H1 (cell line): ENCODE data around the gene ANXA9. TPM values are rescaled to one million over a fixed set of nuclear protein-coding genes. Genes with fewer than 3 reads are reported as not detected.

Experiments used
- CTCF ChIA-PET: fragments of 300-600 bp; sonication (Branson Sonifier 250); formaldehyde crosslinking; loops from one replicate; lab custom pipeline; 2021; ENCODE audit not compliant: partially characterized antibody; lab: Charles Lee
- POLR2A ChIA-PET: fragments of 300-600 bp; sonication (Branson Sonifier 250); formaldehyde crosslinking; loops from one replicate; lab custom pipeline; 2021; ENCODE audit warnings: inconsistent platforms; ENCODE audit not compliant: partially characterized antibody; lab: Charles Lee
- DNase-seq, 2 experiments: peaks; one replicate each; pipeline versions ENCODE4 v3.0.0 to v3.0.0-alpha.2; 2010 to 2022; ENCODE audit warnings: low spot score in 2 of 2, low read depth in 1 of 2, mixed read lengths in 1 of 2
- FAIRE-seq: peaks from 2 replicates; lab custom pipeline; 2011; peaks lifted over from hg19 to GRCh38; lab: Jason Lieb, UNC
- H2AFZ ChIP-seq: 2 replicates; pipeline ENCODE4 v1.8.1; 2012; ENCODE audit warnings: low read length, inconsistent platforms
- H2AK5ac ChIP-seq: 2 replicates; pipeline ENCODE4 v1.6.1; 2013; ENCODE audit warnings: low read depth, low read length
- H2BK120ac ChIP-seq: replicated peaks from 2 replicates; pipeline ENCODE3; 2013; ENCODE audit warnings: low read depth, low read length, inconsistent platforms
- H2BK12ac ChIP-seq: 2 replicates; pipeline ENCODE4 v1.6.1; 2013; ENCODE audit warnings: low read depth, low read length
- H2BK15ac ChIP-seq: 2 replicates; pipeline ENCODE4 v1.6.1; 2013; ENCODE audit warnings: low read length
- H2BK20ac ChIP-seq: 2 replicates; pipeline ENCODE4 v1.6.1; 2013; ENCODE audit warnings: low read length
- H2BK5ac ChIP-seq: 2 replicates; pipeline ENCODE4 v1.6.1; 2013; ENCODE audit warnings: low read depth, low read length
- H3K14ac ChIP-seq: 2 replicates; pipeline ENCODE4 v1.6.1; 2013; ENCODE audit warnings: inconsistent platforms; ENCODE audit not compliant: insufficient read length
- H3K18ac ChIP-seq: 2 replicates; pipeline ENCODE4 v1.6.1; 2013; ENCODE audit warnings: low read length; ENCODE audit errors: extremely low read depth
- H3K23ac ChIP-seq: 2 replicates; pipeline ENCODE4 v1.6.1; 2013; ENCODE audit warnings: inconsistent platforms; ENCODE audit not compliant: insufficient read length
- H3K23me2 ChIP-seq: 2 replicates; pipeline ENCODE4 v1.6.1; 2013; ENCODE audit warnings: low read depth, low read length
- H3K27ac ChIP-seq: 2 replicates; pipeline ENCODE4 v1.6.1; 2011; ENCODE audit warnings: low read depth, low read length, inconsistent platforms
- H3K27me3 ChIP-seq, 4 experiments: replicated peaks in 1 of 4; 1 replicate in 1 of 4; 2 replicates in 3 of 4; pipeline versions ENCODE4 v1.6.1 to v1.8.1; 2011 to 2013; ENCODE audit warnings: low read length in 3 of 4, mild to moderate bottlenecking in 3 of 4, inconsistent platforms in 2 of 4, mixed read lengths in 2 of 4, moderate library complexity in 1 of 4; ENCODE audit not compliant: control insufficient read depth in 3 of 4, insufficient read depth in 3 of 4; ENCODE audit errors: extremely low read depth in 1 of 4
- H3K36me3 ChIP-seq, 4 experiments: 2 replicates each; pipeline versions ENCODE4 v1.6.1 to v1.8.1; 2011 to 2013; ENCODE audit warnings: mild to moderate bottlenecking in 4 of 4, low read length in 3 of 4, moderate library complexity in 2 of 4, control low read depth in 1 of 4, inconsistent platforms in 1 of 4; ENCODE audit not compliant: insufficient read depth in 4 of 4, control insufficient read depth in 2 of 4
- H3K4ac ChIP-seq: replicated peaks from 2 replicates; pipeline ENCODE3; 2013; ENCODE audit warnings: low read length, low read depth, mixed read lengths, inconsistent platforms; ENCODE audit not compliant: insufficient read length
- H3K4me1 ChIP-seq, 4 experiments: replicated peaks in 1 of 4; 1 replicate in 1 of 4; 2 replicates in 3 of 4; pipeline versions ENCODE4 v1.6.1 to v1.8.1; 2011 to 2013; ENCODE audit warnings: low read length in 3 of 4, inconsistent platforms in 2 of 4, mixed read lengths in 1 of 4; ENCODE audit not compliant: insufficient read depth in 4 of 4, control insufficient read depth in 3 of 4
- H3K4me2 ChIP-seq, 2 experiments: 2 replicates each; pipeline versions ENCODE4 v1.6.1 to v1.8.1; 2011 to 2013; ENCODE audit warnings: low read depth in 2 of 2, low read length in 2 of 2, control low read depth in 1 of 2, inconsistent platforms in 1 of 2, mild to moderate bottlenecking in 1 of 2; ENCODE audit not compliant: insufficient read depth in 1 of 2
- H3K4me3 ChIP-seq, 4 experiments: fragments of 200-600, 300-600 bp in 1 of 4; sonication (generic), shearing (Covaris generic), sonication (Bioruptor Twin) in 1 of 4; 2 replicates each; pipeline versions ENCODE4 v1.5.1 to v1.8.1; 2011 to 2016; ENCODE audit warnings: low read length in 4 of 4, low read depth in 3 of 4, control low read depth in 2 of 4, inconsistent platforms in 2 of 4, mild to moderate bottlenecking in 2 of 4, mixed read lengths in 1 of 4, moderate library complexity in 1 of 4; ENCODE audit not compliant: insufficient read depth in 2 of 4; ENCODE audit errors: extremely low read depth in 1 of 4
- H3K56ac ChIP-seq: replicated peaks from 2 replicates; pipeline ENCODE3; 2013; ENCODE audit warnings: low read depth, mild to moderate bottlenecking, mixed read lengths, low read length, inconsistent platforms; ENCODE audit not compliant: insufficient read length
- H3K79me1 ChIP-seq: 2 replicates; pipeline ENCODE4 v1.6.1; 2013; ENCODE audit warnings: low read depth, low read length, control low read depth
- H3K79me2 ChIP-seq, 2 experiments: 2 replicates each; pipeline versions ENCODE4 v1.6.1 to v1.8.1; 2012 to 2013; ENCODE audit warnings: low read length in 2 of 2, mild to moderate bottlenecking in 2 of 2, inconsistent platforms in 1 of 2; ENCODE audit not compliant: insufficient read depth in 2 of 2, control insufficient read depth in 1 of 2
- H3K9ac ChIP-seq, 4 experiments: replicated peaks in 1 of 4; 1 replicate in 1 of 4; 2 replicates in 3 of 4; pipeline versions ENCODE4 v1.6.1 to v1.8.1; 2011 to 2013; ENCODE audit warnings: low read depth in 3 of 4, low read length in 3 of 4, control low read depth in 2 of 4, mild to moderate bottlenecking in 2 of 4, moderate library complexity in 2 of 4, inconsistent platforms in 1 of 4; ENCODE audit errors: extremely low read depth in 1 of 4
- H3K9me3 ChIP-seq, 2 experiments: 2 replicates each; pipeline versions ENCODE4 v1.6.1 to v1.8.1; 2012 to 2013; ENCODE audit warnings: mild to moderate bottlenecking in 2 of 2, moderate library complexity in 2 of 2, control low read depth in 1 of 2, inconsistent platforms in 1 of 2, low read depth in 1 of 2, low read length in 1 of 2, mixed read lengths in 1 of 2; ENCODE audit not compliant: insufficient read depth in 2 of 2
- H4K20me1 ChIP-seq, 2 experiments: replicated peaks in 1 of 2; 2 replicates each; pipeline versions ENCODE3 to v1.8.1; 2011 to 2013; ENCODE audit warnings: inconsistent platforms in 2 of 2, low read length in 2 of 2, mild to moderate bottlenecking in 1 of 2; ENCODE audit not compliant: insufficient read depth in 2 of 2, control insufficient read depth in 1 of 2
- H4K5ac ChIP-seq: 2 replicates; pipeline ENCODE4 v1.6.1; 2013; ENCODE audit warnings: low read length, low read depth, mixed read lengths, inconsistent platforms; ENCODE audit not compliant: insufficient read length
- H4K8ac ChIP-seq: 2 replicates; pipeline ENCODE4 v1.8.0; 2013; ENCODE audit warnings: mild to moderate bottlenecking, moderate library complexity, low read length, inconsistent platforms; ENCODE audit not compliant: insufficient read depth; ENCODE audit errors: extremely low read depth
- H4K91ac ChIP-seq: replicated peaks from 2 replicates; pipeline ENCODE3; 2013; ENCODE audit warnings: low read length, mixed read lengths, inconsistent platforms; ENCODE audit not compliant: insufficient read length
- BRCA1 ChIP-seq: IDR thresholded peaks from 2 replicates; pipeline ENCODE4 v1.6.1; 2012; ENCODE audit warnings: low read depth, low read length, improper control_type of control experiment
- EP300 ChIP-seq, 2 experiments: IDR thresholded peaks; 1 replicate in 1 of 2; 2 replicates in 1 of 2; pipeline ENCODE4 v1.6.1; 2011 to 2012; ENCODE audit warnings: low read depth in 2 of 2, low read length in 2 of 2, mild to moderate bottlenecking in 2 of 2, borderline replicate concordance in 1 of 2, inconsistent platforms in 1 of 2, moderate library complexity in 1 of 2
- HDAC2 ChIP-seq, 2 experiments: fragments of 300-600 bp in 1 of 2; sonication (generic) in 1 of 2; IDR thresholded peaks; 2 replicates each; pipeline ENCODE4 v1.6.1; 2011 to 2012; ENCODE audit warnings: low read depth in 2 of 2, low read length in 2 of 2, mild to moderate bottlenecking in 2 of 2, moderate library complexity in 2 of 2, borderline replicate concordance in 1 of 2, inconsistent platforms in 1 of 2
- KDM5A ChIP-seq: fragments of 200-600 bp; IDR thresholded peaks from 2 replicates; pipeline ENCODE4 v1.7.1; 2012; ENCODE audit warnings: mild to moderate bottlenecking, low read length, inconsistent platforms, mixed read lengths
- POU5F1 ChIP-seq: IDR thresholded peaks from 2 replicates; pipeline ENCODE4 v1.6.1; 2011; ENCODE audit warnings: low read depth, mild to moderate bottlenecking, low read length, moderate library complexity
- RFX5 ChIP-seq: IDR thresholded peaks from 2 replicates; pipeline ENCODE4 v1.6.1; 2011; ENCODE audit warnings: low read depth, low read length, improper control_type of control experiment, borderline replicate concordance
- SIX5 ChIP-seq: IDR thresholded peaks from 2 replicates; pipeline ENCODE4 v1.6.1; 2011; ENCODE audit warnings: mild to moderate bottlenecking, low read depth, low read length
- polyA plus RNA-seq, 7 experiments: library from polyadenylated mRNA; depleted of rRNA in 3 of 7; stranded (reverse) in 5 of 7; unstranded in 2 of 7; fragments of >200 nt in 5 of 7; fragments of 200-250 nt in 2 of 7; gene quantifications; 1 replicate in 5 of 7; 2 replicates in 1 of 7; 4 replicates in 1 of 7; pipeline versions ENCODE4 v1.2.1 to v1.2.3, GENCODE V29; 2011 to 2013; ENCODE audit warnings: missing spikeins in 2 of 7, mixed read lengths in 2 of 7
- total RNA-seq: library from RNA; stranded (reverse); fragmentation: NEBNext Ultra II Directional; extraction: Animal tissue kit (Norgen Biotek cat#: 25700); gene quantifications from 2 replicates; pipeline ENCODE4 v1.2.1, GENCODE V29; 2021

ANXA9 gene
- total and polyA plus RNA-seq, 2 of the 8 experiments (the other 6 are each of a cell fraction or from before 2014, with no cell fraction given) = 1.8 to 3.5 TPM

- Histone ChIP-seq H3K79me1 (no peaks in the 10 kb centered on the region), H4K91ac (no peak overlapping the region), H3K9ac (no peak overlapping the region), H3K23ac (no peak overlapping the region), H4K20me1 (no peaks in the 10 kb centered on the region), H3K4me3 (no peak overlapping the region), H3K14ac (no peak overlapping the region), H3K79me2 (no peaks in the 10 kb centered on the region), H3K4ac (no peak overlapping the region), H3K18ac (no peak overlapping the region), H2AFZ (no peak overlapping the region), H3K4me1 (no peaks in the 10 kb centered on the region), H3K9me3 (no peaks in the 10 kb centered on the region), H4K8ac (no peak overlapping the region), H2BK15ac (no peak overlapping the region), H2BK5ac (no peak overlapping the region), H4K5ac (no peak overlapping the region), H2BK12ac (no peak overlapping the region), H3K36me3 (peaks cover 2 to 22% (median 15%) of the 10 kb centered on the region in 4 experiments; a peak in 7 of 8 replicates), H2BK120ac (no peak overlapping the region), H3K27ac (no peak overlapping the region), H2AK5ac (no peak overlapping the region), H3K56ac (no peak overlapping the region), H3K4me2 (no peak overlapping the region), H2BK20ac (no peak overlapping the region), H3K27me3 (no peaks in the 10 kb centered on the region), H3K23me2 (no peaks in the 10 kb centered on the region)
- ChIA-PET CTCF (interaction anchor here (0.6 to 3.1 kb wide), 9 partner anchors 11 to 275 kb away, joined by 3 to 29 read pairs (median 7); partner anchors contain the start of genes BNIPL, C1orf56, CDC42SE1 and MLLT11), POLR2A (interaction anchor here (1.0 to 1.3 kb wide), 3 partner anchors 23 to 447 kb away, joined by 3 read pairs; partner anchors contain the start of genes MCL1 and VPS72)
- TF ChIP-seq RFX5 (no peak), POU5F1 (no peak), KDM5A (no peak), SIX5 (no peak), EP300 (IDR thresholded peaks at IDR 0.05; ENCODE audit: borderline replicate concordance in 1 of 2, low read depth in 2 of 2, low read length in 2 of 2) (no peak), BRCA1 (no peak), HDAC2 (IDR thresholded peaks at IDR 0.05; ENCODE audit: borderline replicate concordance in 1 of 2, low read depth in 2 of 2, low read length in 2 of 2) (no peak)
- no peak for FAIRE-seq
- no peak for DNase-seq
These were observed 44.4 kb downstream of the ANXA9 start for GRCh38 chr1:151026460-151026859.
